ENCODE results near the gene SP8. TPM values are rescaled to one million over a fixed set of nuclear protein-coding genes. Genes with fewer than 3 reads are reported as not detected.

Gene SP8
- total RNA-seq, 1 donor from 2014 or later = not detected

- no peak overlapping the region for H3K27ac ChIP-seq
- no peaks in the 10 kb centered on the region for H3K9me3 ChIP-seq
- no peak overlapping the region for H3K4me3 ChIP-seq
- H3K36me3 ChIP-seq = no peaks in the 10 kb centered on the region
- TF ChIP-seq, protein P1, sequence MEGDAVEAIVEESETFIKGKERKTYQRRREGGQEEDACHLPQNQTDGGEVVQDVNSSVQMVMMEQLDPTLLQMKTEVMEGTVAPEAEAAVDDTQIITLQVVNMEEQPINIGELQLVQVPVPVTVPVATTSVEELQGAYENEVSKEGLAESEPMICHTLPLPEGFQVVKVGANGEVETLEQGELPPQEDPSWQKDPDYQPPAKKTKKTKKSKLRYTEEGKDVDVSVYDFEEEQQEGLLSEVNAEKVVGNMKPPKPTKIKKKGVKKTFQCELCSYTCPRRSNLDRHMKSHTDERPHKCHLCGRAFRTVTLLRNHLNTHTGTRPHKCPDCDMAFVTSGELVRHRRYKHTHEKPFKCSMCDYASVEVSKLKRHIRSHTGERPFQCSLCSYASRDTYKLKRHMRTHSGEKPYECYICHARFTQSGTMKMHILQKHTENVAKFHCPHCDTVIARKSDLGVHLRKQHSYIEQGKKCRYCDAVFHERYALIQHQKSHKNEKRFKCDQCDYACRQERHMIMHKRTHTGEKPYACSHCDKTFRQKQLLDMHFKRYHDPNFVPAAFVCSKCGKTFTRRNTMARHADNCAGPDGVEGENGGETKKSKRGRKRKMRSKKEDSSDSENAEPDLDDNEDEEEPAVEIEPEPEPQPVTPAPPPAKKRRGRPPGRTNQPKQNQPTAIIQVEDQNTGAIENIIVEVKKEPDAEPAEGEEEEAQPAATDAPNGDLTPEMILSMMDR (IDR thresholded peaks at IDR 0.05) = no peak
- peaks cover 0 to 2% of the 10 kb centered on the region in 2 donors for H3K4me1 ChIP-seq
- intact Hi-C loops (cut with DNase I) = no loop called here
- peaks cover 18% of the 10 kb centered on the region for H3K27me3 ChIP-seq
- no peak for DNase-seq (ENCODE audit: low spot score in 2 of 2)
These were observed 9.7 kb downstream of the SP8 start for GRCh38 chr7:20776942-20777341.

GRCh38 chr7:20776214-20776911 lies 10.3 kb downstream of the SP8 start:
- H3K27me3 ChIP-seq = peaks cover 18% of the 10 kb centered on the region
- no peak overlapping the region for H3K4me3 ChIP-seq
- peaks cover 0 to 2% of the 10 kb centered on the region in 2 donors for H3K4me1 ChIP-seq
- intact Hi-C loops (cut with DNase I) = no loop called here
- no peak for DNase-seq (ENCODE audit: low spot score in 2 of 2)
- TF ChIP-seq, protein P1 (IDR thresholded peaks at IDR 0.05) = no peak
- H3K27ac ChIP-seq = no peak overlapping the region
- no peaks in the 10 kb centered on the region for H3K36me3 ChIP-seq
- H3K9me3 ChIP-seq = no peaks in the 10 kb centered on the region

GRCh38 chr7:20754001-20754400 lies 32.7 kb downstream of the SP8 start:
- Histone ChIP-seq H3K4me1 (no peaks in the 10 kb centered on the region), H3K27ac (no peak overlapping the region), H3K27me3 (no peaks in the 10 kb centered on the region), H3K36me3 (no peaks in the 10 kb centered on the region), H3K9me3 (no peaks in the 10 kb centered on the region), H3K4me3 (no peak overlapping the region)
- intact Hi-C loops (cut with DNase I) = no loop called here
- TF ChIP-seq, protein P1 (IDR thresholded peaks at IDR 0.05) = no peak
- DNase-seq (ENCODE audit: low spot score in 2 of 2) = no peak

DNA sequence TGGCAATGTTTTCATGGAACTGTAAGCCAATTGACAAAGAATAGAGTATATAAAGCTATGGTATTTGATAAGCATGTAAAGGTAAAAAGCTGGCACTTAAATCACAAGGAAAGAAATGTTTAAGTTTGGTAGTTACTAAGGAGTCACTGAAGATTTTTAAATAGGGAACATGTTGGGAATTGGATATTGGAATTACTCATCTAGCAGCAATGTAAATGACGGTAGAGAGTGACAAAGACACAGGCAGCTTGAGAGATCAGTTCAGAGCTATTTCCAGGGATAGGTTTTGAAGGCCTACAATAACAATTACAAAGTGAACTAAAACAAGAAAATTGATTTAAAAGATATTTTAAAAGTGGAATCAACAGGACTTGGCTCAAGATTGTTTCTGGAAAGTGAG lies 36.8 kb downstream of the SP8 start:
- Histone ChIP-seq H3K4me3 (no peak overlapping the region), H3K36me3 (no peaks in the 10 kb centered on the region), H3K4me1 (no peaks in the 10 kb centered on the region), H3K9me3 (no peaks in the 10 kb centered on the region), H3K27ac (no peak overlapping the region), H3K27me3 (no peaks in the 10 kb centered on the region)
- DNase-seq (ENCODE audit: low spot score in 2 of 2) = no peak
- TF ChIP-seq, protein P1 (IDR thresholded peaks at IDR 0.05) = no peak
- intact Hi-C loops (cut with DNase I) = no loop called here

DNA sequence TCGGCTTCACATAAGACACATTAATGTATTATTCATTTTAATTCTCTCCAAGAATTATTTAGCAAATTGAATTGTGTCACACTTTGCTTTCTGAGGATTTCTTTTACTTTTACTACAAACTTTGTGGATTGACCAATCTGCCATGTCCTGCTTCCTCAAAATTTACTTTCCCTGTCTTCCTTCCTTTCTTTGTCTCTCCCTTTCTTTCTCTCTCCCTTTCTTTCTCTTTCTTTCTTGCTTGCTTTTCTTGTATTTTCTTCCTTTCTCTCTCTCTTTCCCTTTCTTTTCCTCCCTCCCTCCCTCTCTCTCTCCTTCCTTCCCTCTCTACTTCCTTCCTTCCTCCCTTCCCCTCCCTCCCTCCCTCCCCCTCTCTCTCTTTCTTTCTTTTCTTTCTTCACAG lies 37.8 kb downstream of the SP8 start:
- no peaks in the 10 kb centered on the region for H3K36me3 ChIP-seq
- H3K9me3 ChIP-seq = no peaks in the 10 kb centered on the region
- intact Hi-C loops (cut with DNase I) = no loop called here
- TF ChIP-seq, protein P1 (IDR thresholded peaks at IDR 0.05) = no peak
- no peaks in the 10 kb centered on the region for H3K4me1 ChIP-seq
- no peak for DNase-seq (ENCODE audit: low spot score in 2 of 2)
- no peaks in the 10 kb centered on the region for H3K27me3 ChIP-seq
- no peak overlapping the region for H3K27ac ChIP-seq
- no peak overlapping the region for H3K4me3 ChIP-seq

GRCh38 chr7:20747001-20747400 lies 39.7 kb downstream of the SP8 start:
- Histone ChIP-seq H3K27ac (no peak overlapping the region), H3K4me3 (no peak overlapping the region), H3K9me3 (no peaks in the 10 kb centered on the region), H3K4me1 (no peaks in the 10 kb centered on the region), H3K36me3 (no peaks in the 10 kb centered on the region), H3K27me3 (no peaks in the 10 kb centered on the region)
- no peak for DNase-seq (ENCODE audit: low spot score in 2 of 2)
- intact Hi-C loops (cut with DNase I) = no loop called here
- TF ChIP-seq, protein P1 (IDR thresholded peaks at IDR 0.05) = no peak

Measured in ascending aorta (tissue), 2 donors.